ENCODE data around the gene MORN4.

Gene MORN4

GRCh38 chr10:97572214-97572989 is 60.9 kb downstream of the MORN4 start, which contains the start of gene ANKRD2:
Gene ANKRD2, plus strand, starts transcription at chr10:97572779. Its CDS starts 10 bp downstream, at chr10:97572789.
- peak in 3 of 5 donors; percentile 15 to 43 (median 33) for DNase-seq

- DNase-seq = no peak
Measured at GRCh38 chr10:97571622-97572021, 61.7 kb downstream of the MORN4 start.

DNA sequence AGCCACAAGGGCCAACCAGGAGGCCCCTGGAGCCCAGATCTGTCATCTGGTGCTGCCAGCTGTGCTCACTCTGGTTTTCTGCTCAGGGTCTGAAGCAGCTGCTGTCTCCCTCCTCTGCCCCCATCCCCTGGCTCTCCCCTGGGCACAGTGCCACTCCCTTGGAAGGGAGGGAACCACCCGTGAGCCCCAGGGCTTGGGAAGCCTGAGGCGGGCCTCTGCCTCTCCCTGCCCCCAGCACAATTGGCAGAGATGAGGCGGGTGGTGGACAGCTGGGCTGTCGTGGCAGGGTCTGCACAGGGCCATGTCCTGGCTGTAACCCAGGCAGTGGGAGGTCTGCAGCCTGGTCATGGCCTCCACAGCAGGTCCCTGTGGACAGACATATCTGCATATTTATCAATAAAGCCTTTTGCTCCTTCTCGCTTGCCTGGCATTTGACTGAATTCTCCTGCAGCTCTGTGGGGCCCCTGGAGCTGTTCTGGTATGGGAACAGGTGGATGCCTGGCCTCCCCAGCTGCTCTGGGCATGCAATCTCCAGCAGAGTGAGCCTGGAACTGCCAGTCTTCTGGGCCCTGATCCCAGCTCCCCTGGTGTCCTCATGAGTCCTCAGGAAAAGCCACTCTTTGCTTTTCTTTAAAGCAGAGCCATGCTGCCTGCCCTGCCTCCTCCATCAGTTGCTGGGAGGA is 62.4 kb downstream of the MORN4 start:
- DNase-seq = no peak

- DNase-seq = no peak
Measured at GRCh38 chr10:97570146-97570788, 63.0 kb downstream of the MORN4 start.

DNA sequence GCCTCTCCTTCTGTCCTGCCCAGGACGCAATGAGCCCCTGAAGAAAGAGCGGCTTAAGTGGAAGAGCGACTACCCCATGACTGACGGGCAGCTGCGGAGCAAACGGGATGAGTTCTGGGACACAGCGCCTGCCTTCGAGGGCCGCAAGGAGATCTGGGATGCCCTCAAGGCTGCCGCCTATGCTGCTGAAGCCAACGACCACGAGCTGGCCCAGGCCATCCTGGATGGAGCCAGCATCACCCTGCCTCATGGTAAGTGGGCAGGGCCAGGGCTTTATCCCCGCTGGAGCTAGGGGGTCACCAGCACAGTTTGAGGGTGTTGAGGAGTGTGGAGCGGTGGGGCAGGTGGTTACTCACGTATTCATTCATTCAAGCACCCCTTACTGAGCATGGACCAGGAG is 65.4 kb downstream of the MORN4 start:
- DNase-seq = no peak

DNA sequence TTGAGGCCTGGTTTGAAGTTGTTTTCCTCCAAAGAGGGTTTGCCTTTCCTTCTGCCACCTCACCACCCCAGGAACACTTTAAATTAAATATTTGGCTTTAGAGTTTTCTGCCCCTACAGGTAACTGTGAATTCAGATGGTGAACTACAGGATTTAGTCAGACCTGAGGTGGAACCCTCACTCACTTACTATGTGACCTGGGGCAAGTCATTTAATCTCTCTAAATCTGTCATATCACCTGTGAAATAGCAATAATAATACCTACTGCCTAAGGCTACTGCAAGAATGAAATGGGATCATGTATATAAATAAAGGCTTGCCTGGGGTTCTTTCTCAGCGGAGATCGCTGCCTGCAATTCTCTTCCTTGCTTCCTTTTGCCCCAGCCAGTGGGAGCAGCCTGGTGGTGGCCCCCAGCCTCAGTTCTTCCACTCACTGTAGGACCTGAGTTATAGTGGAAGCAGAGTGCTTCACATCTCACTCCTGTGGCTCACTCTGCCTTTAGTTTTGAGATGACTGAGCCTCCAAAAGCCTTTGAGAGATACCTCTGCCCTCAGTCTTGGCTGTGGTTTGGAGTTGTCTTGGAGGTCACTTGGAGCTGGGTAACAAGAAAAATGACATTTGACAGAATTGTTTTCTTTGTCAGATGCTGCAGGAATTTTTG is 66.8 kb downstream of the MORN4 start:
- no peak for DNase-seq

DNA sequence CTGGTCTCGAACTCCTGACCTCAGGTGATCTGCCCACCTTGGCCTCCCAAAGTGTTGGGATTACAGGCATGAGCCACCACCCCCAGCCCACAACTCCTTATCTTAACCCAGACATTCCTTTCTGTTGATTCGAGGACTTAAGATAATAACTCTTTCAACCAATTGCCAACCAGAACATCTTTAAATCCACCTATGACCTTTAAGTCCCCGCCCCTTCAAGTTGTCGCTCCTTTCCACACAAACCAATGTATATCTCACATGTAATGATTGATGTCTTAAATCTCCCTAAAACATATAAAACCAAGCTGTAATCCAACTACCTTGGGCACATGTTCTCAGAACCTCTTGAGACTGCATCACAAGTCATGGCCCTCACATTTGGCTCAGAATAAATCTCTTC is 68.5 kb downstream of the MORN4 start:
- DNase-seq = no peak
